Stomach (tissue), 4 donors: Measurements from ENCODE around the gene CABLES1.

Experiments
- CTCF ChIP-seq, 7 experiments: fragments of 450-650 bp in 4 of 7; fragments of 200-600 bp in 3 of 7; sonication (generic) in 3 of 7; IDR thresholded peaks; one replicate each; pipeline ENCODE4 v1.5.1; 2016 to 2019; ENCODE audit warnings: antibody characterized with exemption in 7 of 7, control low read depth in 2 of 7, mild to moderate bottlenecking in 1 of 7
- EP300 ChIP-seq: sonication (generic); formaldehyde crosslinking; IDR thresholded peaks from one replicate; pipeline ENCODE4 v1.6.1; 2017; ENCODE audit warnings: antibody characterized with exemption
- POLR2A ChIP-seq, 4 donors: fragments of 450-650 bp; IDR thresholded peaks; one replicate each; pipeline ENCODE4 v1.6.1; 2016; ENCODE audit warnings: antibody characterized with exemption in 4 of 4, control low read depth in 2 of 4, mild to moderate bottlenecking in 1 of 4, moderate library complexity in 1 of 4
- POLR2AphosphoS5 ChIP-seq, 3 donors: sonication (generic); formaldehyde crosslinking; IDR thresholded peaks; one replicate each; pipeline ENCODE4 v1.6.1; 2016; ENCODE audit warnings: antibody characterized with exemption in 3 of 3

- TF ChIP-seq CTCF (IDR thresholded peaks at IDR 0.05) (no peak), POLR2A (IDR thresholded peaks at IDR 0.05) (no peak), POLR2AphosphoS5 (IDR thresholded peaks at IDR 0.05) (no peak), EP300 (no peak)
Measured at GRCh38 chr18:23143815-23144261, 8.6 kb downstream of the CABLES1 start.
